Adrenal gland (tissue), 12 donors: ENCODE results near the gene CCDC91. TPM values are rescaled to one million over a fixed set of nuclear protein-coding genes. Genes with fewer than 3 reads are reported as not detected.

Experiments used
- DNase-seq, 7 donors: peaks; one replicate each; pipeline ENCODE4 v3.0.0-alpha.2; 2019 to 2020
- H3K27ac ChIP-seq, 5 donors: fragments of 200-600 bp; sonication (generic) in 4 of 5; 1 replicate in 3 of 5; 2 replicates in 2 of 5; pipeline versions ENCODE4 v1.5.1 to v1.8.0; 2016 to 2020; ENCODE audit warnings: mild to moderate bottlenecking in 1 of 5
- H3K27me3 ChIP-seq: fragments of 200-600 bp; 2 replicates; pipeline ENCODE4 v1.8.0; 2021
- H3K36me3 ChIP-seq, 2 donors: fragments of 200-600 bp; replicated peaks in 1 of 2; 1 replicate in 1 of 2; 2 replicates in 1 of 2; pipeline versions ENCODE4 v1.5.1 to v1.8.0; 2018 to 2022
- H3K4me1 ChIP-seq, 2 donors: fragments of 200-600 bp; replicated peaks in 1 of 2; 1 replicate in 1 of 2; 2 replicates in 1 of 2; pipeline versions ENCODE4 v1.5.1 to v1.8.0; 2018 to 2021
- H3K4me3 ChIP-seq, 4 donors: fragments of 200-600 bp; sonication (generic) in 3 of 4; one replicate each; pipeline ENCODE4 v1.5.1; 2016 to 2018
- H3K9me3 ChIP-seq, 3 donors: fragments of 200-600 bp; sonication (generic) in 1 of 3; replicated peaks in 1 of 3; 1 replicate in 2 of 3; 2 replicates in 1 of 3; pipeline versions ENCODE4 v1.5.1 to v1.8.0; 2016 to 2021
- POLR2A ChIP-seq, 2 donors: fragments of 450-650 bp; IDR thresholded peaks; one replicate each; pipeline ENCODE4 v1.6.1; 2017; ENCODE audit warnings: antibody characterized with exemption in 2 of 2, mild to moderate bottlenecking in 2 of 2, moderate library complexity in 1 of 2
- WGBS, 4 donors: extraction: QIAGEN DNeasy Blood & Tissue Kit in 2 of 4; methylation state at CpG; one replicate each; pipeline versions ENCODE4 v1.1.5 to v1.1.7; 2013 to 2017; 5-methylcytosine and 5-hydroxymethylcytosine counted together
- intact Hi-C, 2 donors: fragments of 100-400 bp; cut with DNase I; formaldehyde crosslinking; loops; one replicate each; pipeline versions ENCODE4 v1.14.1 to v1.15.0; 2022 to 2023
- polyA plus RNA-seq, 3 donors: library from polyadenylated mRNA; stranded (reverse); fragments of 200-250 nt in 2 of 3; fragments of 350-450 nt in 1 of 3; fragmentation: Illumina TruSeq in 1 of 3; extraction: RNeasy Lipid Tissue Mini Kit (QIAGEN cat#74804) in 1 of 3; gene quantifications; one replicate each; pipeline ENCODE4 v1.2.3, GENCODE V29; 2013 to 2014
- total RNA-seq, 9 donors: library from RNA; depleted of rRNA in 4 of 9; stranded (reverse); fragments of >200 nt in 4 of 9; fragments of 120-200 nt in 1 of 9; fragmentation: NEBNext Ultra II Directional in 1 of 9; extraction: Animal tissue kit (Norgen Biotek cat#: 25700) in 1 of 9; gene quantifications; one replicate each; pipeline versions ENCODE4 v1.1.0 to v1.2.4, GENCODE V29; 2013 to 2023
- TF ChIP-seq, protein P1 (sequence below), 6 experiments: fragments of 450-650 bp in 4 of 6; fragments of 200-600 bp in 2 of 6; sonication (generic) in 1 of 6; IDR thresholded peaks; 1 replicate in 5 of 6; 2 replicates in 1 of 6; pipeline versions ENCODE4 v1.5.1 to v1.8.0; 2016 to 2021; ENCODE audit warnings: antibody characterized with exemption in 6 of 6, mild to moderate bottlenecking in 2 of 6, moderate library complexity in 1 of 6
- donor health status: healthy with polysubstance abuse.
- donor health status: Bipolar disorder and iron deficiency.
- donor health status: DM: yes; HTN: yes; CAD: no.
- donor health status: DM: no; HTN: no; CAD: no.
- donor health status: DM: no; HTN: no; CAD: no.
- donor health status: DM: yes; HTN: yes; CAD: no.

The CCDC91 gene
- total and polyA plus RNA-seq, 12 donors: 9.1 to 56.7 (median 33.1) TPM

DNA sequence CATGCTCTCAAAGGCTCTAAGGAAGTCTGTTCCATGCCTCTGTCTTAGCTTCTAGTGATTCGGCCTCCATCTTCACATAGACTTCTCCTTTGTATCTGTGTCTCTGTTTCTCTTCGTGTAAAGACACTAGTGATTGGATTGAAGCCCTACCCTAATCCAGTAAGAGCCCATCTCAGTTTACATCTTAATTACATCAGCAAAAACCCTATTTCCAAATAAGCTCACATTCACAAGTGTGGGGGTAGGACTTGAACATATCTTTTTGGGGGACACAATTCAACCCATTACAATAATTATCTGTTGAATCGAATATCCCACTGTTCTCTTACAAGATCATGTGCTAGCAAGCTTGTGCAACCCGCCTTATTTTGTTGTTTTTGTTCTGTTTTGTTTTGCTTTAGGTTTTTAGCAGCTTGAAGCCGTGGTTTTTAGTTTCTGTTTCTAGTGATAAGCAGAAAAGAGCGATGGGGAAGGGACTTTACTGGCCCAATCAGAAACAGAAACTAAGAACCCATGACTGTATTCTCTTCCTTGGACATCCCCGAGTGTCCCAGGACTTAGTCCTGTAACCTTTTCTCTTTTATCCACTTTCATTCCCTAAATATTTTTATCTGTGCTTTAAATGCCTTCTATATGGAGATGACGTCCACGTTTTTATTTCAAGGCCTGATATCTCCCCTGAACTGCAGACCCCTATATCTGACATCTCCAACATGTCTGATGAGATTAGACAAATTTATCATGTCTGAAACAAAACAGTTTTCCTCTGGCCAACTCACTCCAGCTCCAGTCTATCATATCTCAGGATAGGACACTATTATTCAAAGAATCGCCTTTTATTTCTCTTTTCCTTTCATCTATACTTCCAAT, 353.0 kb downstream of the CCDC91 start:
- Histone ChIP-seq H3K27me3 (no peaks in the 10 kb centered on the region), H3K9me3 (no peaks in the 10 kb centered on the region), H3K4me3 (no peak overlapping the region), H3K4me1 (no peaks in the 10 kb centered on the region), H3K27ac (no peak overlapping the region), H3K36me3 (no peaks in the 10 kb centered on the region)
- DNase-seq: no peak
- 72 to 83% (median 81%) methylated on average over 10 of the region's 10 CpGs for WGBS, 4 donors
- intact Hi-C loops: no loop called here
- no peak for TF ChIP-seq POLR2A (IDR thresholded peaks at IDR 0.05)
- TF ChIP-seq, protein P1, sequence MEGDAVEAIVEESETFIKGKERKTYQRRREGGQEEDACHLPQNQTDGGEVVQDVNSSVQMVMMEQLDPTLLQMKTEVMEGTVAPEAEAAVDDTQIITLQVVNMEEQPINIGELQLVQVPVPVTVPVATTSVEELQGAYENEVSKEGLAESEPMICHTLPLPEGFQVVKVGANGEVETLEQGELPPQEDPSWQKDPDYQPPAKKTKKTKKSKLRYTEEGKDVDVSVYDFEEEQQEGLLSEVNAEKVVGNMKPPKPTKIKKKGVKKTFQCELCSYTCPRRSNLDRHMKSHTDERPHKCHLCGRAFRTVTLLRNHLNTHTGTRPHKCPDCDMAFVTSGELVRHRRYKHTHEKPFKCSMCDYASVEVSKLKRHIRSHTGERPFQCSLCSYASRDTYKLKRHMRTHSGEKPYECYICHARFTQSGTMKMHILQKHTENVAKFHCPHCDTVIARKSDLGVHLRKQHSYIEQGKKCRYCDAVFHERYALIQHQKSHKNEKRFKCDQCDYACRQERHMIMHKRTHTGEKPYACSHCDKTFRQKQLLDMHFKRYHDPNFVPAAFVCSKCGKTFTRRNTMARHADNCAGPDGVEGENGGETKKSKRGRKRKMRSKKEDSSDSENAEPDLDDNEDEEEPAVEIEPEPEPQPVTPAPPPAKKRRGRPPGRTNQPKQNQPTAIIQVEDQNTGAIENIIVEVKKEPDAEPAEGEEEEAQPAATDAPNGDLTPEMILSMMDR (IDR thresholded peaks at IDR 0.05): no peak

DNA sequence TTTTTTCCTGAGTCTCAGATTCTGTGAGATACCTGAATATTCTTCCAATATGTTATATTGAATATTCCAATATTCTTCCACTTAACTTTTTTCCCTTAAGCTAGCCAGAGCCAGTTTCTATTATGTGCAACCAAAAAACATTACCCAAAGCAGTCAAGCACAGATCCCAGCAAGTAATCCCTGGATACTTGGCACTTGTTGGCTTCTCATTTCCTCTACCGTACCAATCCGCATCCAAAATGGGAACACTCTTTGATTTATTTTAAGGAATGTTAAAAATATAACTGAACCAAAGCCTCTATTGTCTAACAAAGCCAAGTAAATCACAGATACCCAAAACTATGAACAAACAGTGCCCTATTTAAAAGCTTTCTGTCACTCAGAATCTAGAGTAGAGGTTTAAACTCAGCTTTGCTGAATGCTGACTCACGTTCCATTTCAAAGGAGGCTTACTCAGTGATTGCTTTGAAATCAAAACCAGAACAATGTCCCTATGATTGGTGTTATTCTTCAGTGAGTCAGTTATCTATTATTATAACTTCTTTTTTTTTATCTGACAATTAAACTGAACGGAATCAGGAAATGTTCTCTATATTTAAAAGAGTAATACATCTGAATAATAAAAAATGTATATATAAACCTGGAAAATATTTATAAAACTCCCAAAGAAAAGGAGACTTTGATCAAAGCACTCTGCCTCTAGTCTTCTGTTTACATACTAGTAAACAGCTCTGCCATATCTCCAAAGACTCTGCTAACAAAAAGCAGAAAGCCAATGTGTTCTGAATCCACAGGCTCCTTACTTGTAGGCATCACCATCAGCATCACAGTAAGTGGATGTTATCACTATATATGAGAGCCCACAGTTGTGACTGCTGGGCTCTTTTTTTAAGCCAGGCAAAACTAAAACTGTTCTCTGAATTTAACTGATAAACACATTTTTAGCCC, 360.8 kb downstream of the CCDC91 start:
- H3K4me3 ChIP-seq: no peak overlapping the region
- H3K36me3 ChIP-seq: no peaks in the 10 kb centered on the region
- H3K27me3 ChIP-seq: no peaks in the 10 kb centered on the region
- 40 to 55% (median 42%) methylated on average over 4 of the region's 4 CpGs for WGBS, 4 donors
- H3K4me1 ChIP-seq: no peaks in the 10 kb centered on the region
- TF ChIP-seq POLR2A (IDR thresholded peaks at IDR 0.05): no peak
- TF ChIP-seq, protein P1 (IDR thresholded peaks at IDR 0.05): no peak
- peak in 2 of 7 donors; percentile 10 to 18 for DNase-seq
- intact Hi-C loops: no loop called here
- peak overlapping the region in 2 of 5 donors; percentile 15 to 49 for H3K27ac ChIP-seq
- H3K9me3 ChIP-seq: no peaks in the 10 kb centered on the region

DNA sequence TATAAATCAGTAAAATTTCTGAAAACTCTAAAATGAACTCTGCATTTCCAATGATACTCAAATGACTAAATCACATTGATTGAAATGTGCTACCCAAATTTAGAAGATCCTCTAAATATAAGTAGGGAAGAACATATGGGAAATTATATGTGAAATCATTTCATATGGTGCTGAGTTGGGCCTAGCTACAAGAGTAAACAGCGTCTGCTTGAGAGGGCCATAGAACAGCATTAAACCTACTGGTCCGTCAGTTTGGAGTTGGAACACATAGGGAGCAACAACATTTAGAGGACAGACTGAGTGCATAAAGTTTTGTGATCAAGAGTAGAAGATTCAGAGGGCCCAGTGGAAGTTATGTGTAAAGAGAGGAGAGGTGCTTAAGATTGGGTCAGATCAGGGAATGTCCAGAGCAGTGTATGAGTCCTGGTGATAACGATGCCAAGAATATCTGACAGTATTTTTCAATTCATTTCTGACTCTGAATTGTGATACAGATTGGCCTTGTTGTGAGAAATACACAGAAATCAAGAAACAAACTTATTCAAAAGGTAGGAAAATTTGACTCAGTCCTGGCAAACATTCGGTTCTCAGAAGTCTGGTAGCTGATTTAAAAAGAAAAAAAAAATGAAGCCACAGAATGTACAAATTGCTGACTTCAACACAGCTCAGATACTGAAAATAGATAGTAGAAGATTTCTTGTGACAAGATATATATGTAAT, 362.2 kb downstream of the CCDC91 start:
- Histone ChIP-seq H3K27me3 (no peaks in the 10 kb centered on the region), H3K36me3 (no peaks in the 10 kb centered on the region), H3K4me1 (no peaks in the 10 kb centered on the region), H3K4me3 (no peak overlapping the region), H3K9me3 (no peaks in the 10 kb centered on the region), H3K27ac (peak overlapping the region in 1 of 5 donors; percentile 15)
- intact Hi-C loops: no loop called here
- no peak for TF ChIP-seq POLR2A (IDR thresholded peaks at IDR 0.05)
- TF ChIP-seq, protein P1 (IDR thresholded peaks at IDR 0.05): no peak
- WGBS, 4 donors: 84 to 90% (median 86%) methylated on average over 4 of the region's 4 CpGs
- DNase-seq: peak in 1 of 7 donors; percentile 7
